GM18907 (cell line): ENCODE results near the gene LEF1.
"Not testable (repeated sequence)": the region's sequence is repeated elsewhere in the genome, so short reads cannot be mapped to it uniquely, and the experiment has no call there.

Experiments
- ATAC-seq: cut with Tn5 transposase; IDR thresholded peaks from one replicate; pipeline ENCODE4 v1.9.1; 2021; ENCODE audit warnings: mild to moderate bottlenecking, moderate library complexity; ENCODE audit not compliant: unreplicated experiment

The LEF1 gene

GRCh38 chr4:108070775-108071174, 98.0 kb downstream of the LEF1 start:
- ATAC-seq = no peak

GRCh38 chr4:108068442-108068841, 100.3 kb downstream of the LEF1 start:
- ATAC-seq = no peak

- no peak for ATAC-seq
Observed at GRCh38 chr4:108060686-108061321, 107.9 kb downstream of the LEF1 start.

- no peak for ATAC-seq
Observed at GRCh38 chr4:108060164-108060563, 108.6 kb downstream of the LEF1 start.

- no peak for ATAC-seq
Observed at GRCh38 chr4:108058685-108059440, 109.9 kb downstream of the LEF1 start.

- no peak for ATAC-seq
Observed at GRCh38 chr4:108056418-108056817, 112.3 kb downstream of the LEF1 start.

- no peak for ATAC-seq
Observed at GRCh38 chr4:108055787-108056186, 112.9 kb downstream of the LEF1 start.

GRCh38 chr4:108054025-108054638, 114.6 kb downstream of the LEF1 start:
- no peak for ATAC-seq

- ATAC-seq = peak; percentile 99
Observed at GRCh38 chr4:108053251-108053711, 115.5 kb downstream of the LEF1 start.

GRCh38 chr4:108052558-108053120, 116.1 kb downstream of the LEF1 start:
- no peak for ATAC-seq

GRCh38 chr4:108051343-108051742, 117.4 kb downstream of the LEF1 start:
- ATAC-seq = no peak

- ATAC-seq = not testable (repeated sequence)
Observed at GRCh38 chr4:108050166-108051111, 118.3 kb downstream of the LEF1 start.

GRCh38 chr4:108049406-108049805, 119.3 kb downstream of the LEF1 start:
- no peak for ATAC-seq

- no peak for ATAC-seq
Observed at GRCh38 chr4:108048997-108049396, 119.7 kb downstream of the LEF1 start.

- ATAC-seq = no peak
Observed at GRCh38 chr4:108048157-108048556, 120.6 kb downstream of the LEF1 start.

GRCh38 chr4:108047199-108047598, 121.5 kb downstream of the LEF1 start:
- ATAC-seq = no peak

- no peak for ATAC-seq
Observed at GRCh38 chr4:108045687-108046024, 123.1 kb downstream of the LEF1 start.

GRCh38 chr4:108044951-108045686, 123.6 kb downstream of the LEF1 start:
- no peak for ATAC-seq

- no peak for ATAC-seq
Observed at GRCh38 chr4:108043526-108043925, 125.2 kb downstream of the LEF1 start.

- no peak for ATAC-seq
Observed at GRCh38 chr4:108042927-108043326, 125.8 kb downstream of the LEF1 start.
